H1 (cell line): ENCODE results near the gene IQCH. TPM values are rescaled to one million over a fixed set of nuclear protein-coding genes. Genes with fewer than 3 reads are reported as not detected.
A peak's percentile ranks its signal among the peaks of the same experiment; 100 is the strongest.

Experiments used
- CTCF ChIA-PET: fragments of 300-600 bp; sonication (Branson Sonifier 250); formaldehyde crosslinking; loops from one replicate; lab custom pipeline; 2021; ENCODE audit not compliant: partially characterized antibody; lab: Charles Lee
- POLR2A ChIA-PET: fragments of 300-600 bp; sonication (Branson Sonifier 250); formaldehyde crosslinking; loops from one replicate; lab custom pipeline; 2021; ENCODE audit warnings: inconsistent platforms; ENCODE audit not compliant: partially characterized antibody; lab: Charles Lee
- DNase-seq, 2 experiments: peaks; one replicate each; pipeline versions ENCODE4 v3.0.0 to v3.0.0-alpha.2; 2010 to 2022; ENCODE audit warnings: low spot score in 2 of 2, low read depth in 1 of 2, mixed read lengths in 1 of 2
- FAIRE-seq: peaks from 2 replicates; lab custom pipeline; 2011; peaks lifted over from hg19 to GRCh38; lab: Jason Lieb, UNC
- H2AFZ ChIP-seq: 2 replicates; pipeline ENCODE4 v1.8.1; 2012; ENCODE audit warnings: low read length, inconsistent platforms
- H2AK5ac ChIP-seq: 2 replicates; pipeline ENCODE4 v1.6.1; 2013; ENCODE audit warnings: low read depth, low read length
- H2BK120ac ChIP-seq: replicated peaks from 2 replicates; pipeline ENCODE3; 2013; ENCODE audit warnings: low read depth, low read length, inconsistent platforms
- H2BK12ac ChIP-seq: 2 replicates; pipeline ENCODE4 v1.6.1; 2013; ENCODE audit warnings: low read depth, low read length
- H2BK15ac ChIP-seq: 2 replicates; pipeline ENCODE4 v1.6.1; 2013; ENCODE audit warnings: low read length
- H2BK20ac ChIP-seq: 2 replicates; pipeline ENCODE4 v1.6.1; 2013; ENCODE audit warnings: low read length
- H2BK5ac ChIP-seq: 2 replicates; pipeline ENCODE4 v1.6.1; 2013; ENCODE audit warnings: low read depth, low read length
- H3K14ac ChIP-seq: 2 replicates; pipeline ENCODE4 v1.6.1; 2013; ENCODE audit warnings: inconsistent platforms; ENCODE audit not compliant: insufficient read length
- H3K18ac ChIP-seq: 2 replicates; pipeline ENCODE4 v1.6.1; 2013; ENCODE audit warnings: low read length; ENCODE audit errors: extremely low read depth
- H3K23ac ChIP-seq: 2 replicates; pipeline ENCODE4 v1.6.1; 2013; ENCODE audit warnings: inconsistent platforms; ENCODE audit not compliant: insufficient read length
- H3K23me2 ChIP-seq: 2 replicates; pipeline ENCODE4 v1.6.1; 2013; ENCODE audit warnings: low read depth, low read length
- H3K27ac ChIP-seq: 2 replicates; pipeline ENCODE4 v1.6.1; 2011; ENCODE audit warnings: low read depth, low read length, inconsistent platforms
- H3K27me3 ChIP-seq, 4 experiments: replicated peaks in 1 of 4; 1 replicate in 1 of 4; 2 replicates in 3 of 4; pipeline versions ENCODE4 v1.6.1 to v1.8.1; 2011 to 2013; ENCODE audit warnings: low read length in 3 of 4, mild to moderate bottlenecking in 3 of 4, inconsistent platforms in 2 of 4, mixed read lengths in 2 of 4, moderate library complexity in 1 of 4; ENCODE audit not compliant: control insufficient read depth in 3 of 4, insufficient read depth in 3 of 4; ENCODE audit errors: extremely low read depth in 1 of 4
- H3K36me3 ChIP-seq, 4 experiments: 2 replicates each; pipeline versions ENCODE4 v1.6.1 to v1.8.1; 2011 to 2013; ENCODE audit warnings: mild to moderate bottlenecking in 4 of 4, low read length in 3 of 4, moderate library complexity in 2 of 4, control low read depth in 1 of 4, inconsistent platforms in 1 of 4; ENCODE audit not compliant: insufficient read depth in 4 of 4, control insufficient read depth in 2 of 4
- H3K4ac ChIP-seq: replicated peaks from 2 replicates; pipeline ENCODE3; 2013; ENCODE audit warnings: low read length, low read depth, mixed read lengths, inconsistent platforms; ENCODE audit not compliant: insufficient read length
- H3K4me1 ChIP-seq, 4 experiments: replicated peaks in 1 of 4; 1 replicate in 1 of 4; 2 replicates in 3 of 4; pipeline versions ENCODE4 v1.6.1 to v1.8.1; 2011 to 2013; ENCODE audit warnings: low read length in 3 of 4, inconsistent platforms in 2 of 4, mixed read lengths in 1 of 4; ENCODE audit not compliant: insufficient read depth in 4 of 4, control insufficient read depth in 3 of 4
- H3K4me2 ChIP-seq, 2 experiments: 2 replicates each; pipeline versions ENCODE4 v1.6.1 to v1.8.1; 2011 to 2013; ENCODE audit warnings: low read depth in 2 of 2, low read length in 2 of 2, control low read depth in 1 of 2, inconsistent platforms in 1 of 2, mild to moderate bottlenecking in 1 of 2; ENCODE audit not compliant: insufficient read depth in 1 of 2
- H3K4me3 ChIP-seq, 4 experiments: fragments of 200-600, 300-600 bp in 1 of 4; sonication (generic), shearing (Covaris generic), sonication (Bioruptor Twin) in 1 of 4; 2 replicates each; pipeline versions ENCODE4 v1.5.1 to v1.8.1; 2011 to 2016; ENCODE audit warnings: low read length in 4 of 4, low read depth in 3 of 4, control low read depth in 2 of 4, inconsistent platforms in 2 of 4, mild to moderate bottlenecking in 2 of 4, mixed read lengths in 1 of 4, moderate library complexity in 1 of 4; ENCODE audit not compliant: insufficient read depth in 2 of 4; ENCODE audit errors: extremely low read depth in 1 of 4
- H3K56ac ChIP-seq: replicated peaks from 2 replicates; pipeline ENCODE3; 2013; ENCODE audit warnings: low read depth, mild to moderate bottlenecking, mixed read lengths, low read length, inconsistent platforms; ENCODE audit not compliant: insufficient read length
- H3K79me1 ChIP-seq: 2 replicates; pipeline ENCODE4 v1.6.1; 2013; ENCODE audit warnings: low read depth, low read length, control low read depth
- H3K79me2 ChIP-seq, 2 experiments: 2 replicates each; pipeline versions ENCODE4 v1.6.1 to v1.8.1; 2012 to 2013; ENCODE audit warnings: low read length in 2 of 2, mild to moderate bottlenecking in 2 of 2, inconsistent platforms in 1 of 2; ENCODE audit not compliant: insufficient read depth in 2 of 2, control insufficient read depth in 1 of 2
- H3K9ac ChIP-seq, 4 experiments: replicated peaks in 1 of 4; 1 replicate in 1 of 4; 2 replicates in 3 of 4; pipeline versions ENCODE4 v1.6.1 to v1.8.1; 2011 to 2013; ENCODE audit warnings: low read depth in 3 of 4, low read length in 3 of 4, control low read depth in 2 of 4, mild to moderate bottlenecking in 2 of 4, moderate library complexity in 2 of 4, inconsistent platforms in 1 of 4; ENCODE audit errors: extremely low read depth in 1 of 4
- H3K9me3 ChIP-seq, 2 experiments: 2 replicates each; pipeline versions ENCODE4 v1.6.1 to v1.8.1; 2012 to 2013; ENCODE audit warnings: mild to moderate bottlenecking in 2 of 2, moderate library complexity in 2 of 2, control low read depth in 1 of 2, inconsistent platforms in 1 of 2, low read depth in 1 of 2, low read length in 1 of 2, mixed read lengths in 1 of 2; ENCODE audit not compliant: insufficient read depth in 2 of 2
- H4K20me1 ChIP-seq, 2 experiments: replicated peaks in 1 of 2; 2 replicates each; pipeline versions ENCODE3 to v1.8.1; 2011 to 2013; ENCODE audit warnings: inconsistent platforms in 2 of 2, low read length in 2 of 2, mild to moderate bottlenecking in 1 of 2; ENCODE audit not compliant: insufficient read depth in 2 of 2, control insufficient read depth in 1 of 2
- H4K5ac ChIP-seq: 2 replicates; pipeline ENCODE4 v1.6.1; 2013; ENCODE audit warnings: low read length, low read depth, mixed read lengths, inconsistent platforms; ENCODE audit not compliant: insufficient read length
- H4K8ac ChIP-seq: 2 replicates; pipeline ENCODE4 v1.8.0; 2013; ENCODE audit warnings: mild to moderate bottlenecking, moderate library complexity, low read length, inconsistent platforms; ENCODE audit not compliant: insufficient read depth; ENCODE audit errors: extremely low read depth
- H4K91ac ChIP-seq: replicated peaks from 2 replicates; pipeline ENCODE3; 2013; ENCODE audit warnings: low read length, mixed read lengths, inconsistent platforms; ENCODE audit not compliant: insufficient read length
- CEBPB ChIP-seq: IDR thresholded peaks from 2 replicates; pipeline ENCODE4 v1.6.1; 2012; ENCODE audit warnings: low read depth, low read length
- RAD21 ChIP-seq, 2 experiments: IDR thresholded peaks in 1 of 2; conservative IDR thresholded peaks in 1 of 2; 2 replicates each; pipeline ENCODE4 v1.6.1; 2011; ENCODE audit warnings: low read depth in 2 of 2, low read length in 2 of 2, improper control_type of control experiment in 1 of 2, inconsistent platforms in 1 of 2, mild to moderate bottlenecking in 1 of 2, moderate library complexity in 1 of 2
- WGBS, 2 experiments: shearing (Covaris generic) in 1 of 2; methylation state at CpG; one replicate each; pipeline versions ENCODE4 v1.1.6 to v1.1.7; 2013 to 2015; ENCODE audit warnings: low lambda C conversion rate in 2 of 2, mixed read lengths in 2 of 2, inconsistent platforms in 1 of 2, low coverage in 1 of 2, missing lambda C conversion rate in 1 of 2; ENCODE audit not compliant: insufficient replicate concordance in 2 of 2, insufficient coverage in 1 of 2, insufficient read length in 1 of 2; ENCODE audit errors: extremely low coverage in 1 of 2, missing lambda C conversion rate in 1 of 2; 5-methylcytosine and 5-hydroxymethylcytosine counted together
- polyA plus RNA-seq, 7 experiments: library from polyadenylated mRNA; depleted of rRNA in 3 of 7; stranded (reverse) in 5 of 7; unstranded in 2 of 7; fragments of >200 nt in 5 of 7; fragments of 200-250 nt in 2 of 7; gene quantifications; 1 replicate in 5 of 7; 2 replicates in 1 of 7; 4 replicates in 1 of 7; pipeline versions ENCODE4 v1.2.1 to v1.2.3, GENCODE V29; 2011 to 2013; ENCODE audit warnings: missing spikeins in 2 of 7, mixed read lengths in 2 of 7
- total RNA-seq: library from RNA; stranded (reverse); fragmentation: NEBNext Ultra II Directional; extraction: Animal tissue kit (Norgen Biotek cat#: 25700); gene quantifications from 2 replicates; pipeline ENCODE4 v1.2.1, GENCODE V29; 2021

Gene IQCH
- total and polyA plus RNA-seq, 2 of the 8 experiments (the other 6 are each of a cell fraction or from before 2014, with no cell fraction given): 0.60 to 1.9 TPM

DNA sequence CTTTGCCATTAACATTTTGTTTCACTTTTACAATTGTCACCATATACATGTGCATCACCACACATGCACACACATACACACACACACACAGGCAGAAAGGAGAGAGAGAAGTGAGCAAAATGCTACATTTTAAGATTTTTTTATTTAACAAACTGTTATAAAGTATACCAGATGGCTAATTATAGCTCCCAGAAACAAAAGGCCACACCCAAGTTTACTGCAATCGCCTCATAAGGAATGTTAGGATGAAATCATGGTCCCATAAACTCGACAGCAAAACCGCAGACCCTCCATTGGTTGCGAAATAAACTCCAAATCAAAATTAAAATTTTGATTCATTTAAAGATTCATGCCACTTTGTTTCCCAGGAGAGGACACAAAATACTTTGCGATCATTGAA, 250.2 kb downstream of the IQCH start:
- Histone ChIP-seq H2BK120ac (no peak overlapping the region), H4K20me1 (no peaks in the 10 kb centered on the region), H2BK20ac (no peak overlapping the region), H3K27ac (no peak overlapping the region), H3K79me1 (no peaks in the 10 kb centered on the region), H3K9me3 (no peaks in the 10 kb centered on the region), H3K23me2 (no peaks in the 10 kb centered on the region), H4K91ac (no peak overlapping the region), H2BK12ac (no peak overlapping the region), H2AFZ (no peak overlapping the region), H4K5ac (no peak overlapping the region), H2BK5ac (no peak overlapping the region), H3K56ac (no peak overlapping the region), H2BK15ac (no peak overlapping the region), H3K23ac (no peak overlapping the region), H3K18ac (no peak overlapping the region), H2AK5ac (no peak overlapping the region), H4K8ac (no peak overlapping the region), H3K14ac (no peak overlapping the region), H3K27me3 (no peaks in the 10 kb centered on the region), H3K9ac (no peak overlapping the region), H3K4me2 (no peak overlapping the region), H3K79me2 (no peaks in the 10 kb centered on the region), H3K4me1 (peaks cover 0 to 10% (median 4%) of the 10 kb centered on the region in 4 experiments; a peak in 3 of 7 replicates), H3K4ac (no peak overlapping the region), H3K4me3 (no peak overlapping the region), H3K36me3 (no peaks in the 10 kb centered on the region)
- no peak for TF ChIP-seq RAD21 (IDR thresholded peaks at IDR 0.05 in 1 of 2, conservative IDR thresholded peaks at IDR 0.05 in 1 of 2; ENCODE audit: low read depth in 2 of 2, low read length in 2 of 2)
- peak; percentile 46; the same call in 1 of the 2 replicates for TF ChIP-seq CEBPB
- FAIRE-seq (no peak), DNase-seq (no peak)
- WGBS, 2 experiments: 91% methylated on average over 5 of the region's 5 CpGs; no CpG with 5 or more reads in 1 of the 2 experiments
- CTCF ChIA-PET: interaction anchor here (1.3 kb wide), 1 partner anchor 330 kb away, joined by 3 read pairs; no protein-coding TSS in a partner anchor
- POLR2A ChIA-PET: no interaction called here
